Measurements from ENCODE around the gene ADNP2.

ADNP2 gene

DNA sequence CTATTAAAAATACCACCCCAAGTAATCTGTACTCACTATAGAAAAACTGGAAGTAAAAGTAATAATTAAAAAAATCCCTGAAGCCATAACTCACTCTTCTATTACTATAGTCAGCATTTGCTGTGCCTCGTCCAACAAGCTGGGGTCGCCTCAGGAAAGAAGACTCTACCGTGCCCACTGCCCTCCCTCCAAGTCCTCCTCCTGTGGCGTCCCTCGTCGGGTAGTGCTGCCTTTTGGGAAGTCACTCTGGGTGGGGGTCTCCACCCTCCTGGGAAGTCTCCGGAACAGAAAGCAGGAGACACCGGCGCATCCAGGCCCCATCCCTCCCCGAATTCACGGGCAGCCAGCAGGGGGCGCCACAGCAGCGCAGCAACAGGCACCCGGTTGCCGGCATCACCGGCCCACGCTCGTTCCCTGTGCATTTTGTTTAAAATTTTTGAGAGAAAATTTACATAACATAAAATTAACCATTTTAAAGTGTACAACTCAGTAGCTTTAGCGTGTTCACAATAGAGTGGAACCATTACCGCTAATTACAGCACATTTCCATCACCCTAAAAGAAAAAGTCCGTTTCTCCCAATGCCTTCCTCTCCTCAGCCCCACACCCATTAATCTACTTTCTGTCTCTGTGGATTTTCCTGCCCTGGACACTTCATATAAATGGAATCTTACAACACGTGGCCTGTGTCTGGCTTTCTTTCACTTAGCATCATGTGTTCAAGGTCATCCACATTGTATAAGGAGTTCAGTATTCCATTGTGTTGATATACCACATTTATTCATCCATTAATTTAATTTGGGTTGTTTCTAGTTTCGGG, 62.2 kb downstream of the ADNP2 start:
- peak; percentile 53 for DNase-seq (ENCODE audit: low read depth, low spot score)

DNA sequence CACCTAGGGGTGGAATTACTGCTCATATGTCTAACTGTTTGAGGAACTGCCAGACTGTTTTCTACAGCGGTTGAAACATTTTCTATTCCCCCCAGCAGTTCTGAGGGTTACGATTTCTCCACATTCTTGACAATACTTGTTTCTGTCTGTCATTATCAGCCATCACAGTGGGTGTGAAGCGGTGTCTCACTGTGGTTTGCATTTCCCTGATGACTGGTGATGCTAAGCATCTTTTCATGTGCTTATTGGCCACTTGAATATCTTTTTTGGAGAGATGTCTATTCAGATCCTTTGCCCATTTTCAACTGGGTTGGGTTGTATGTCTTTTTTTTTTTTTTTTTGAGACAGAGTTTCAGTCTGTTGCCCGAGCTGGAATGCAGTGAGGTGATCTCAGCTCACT, 63.0 kb downstream of the ADNP2 start:
- DNase-seq (ENCODE audit: low read depth, low spot score) = peak; percentile 46

GRCh38 chr18:80173060-80173459, 64.0 kb downstream of the ADNP2 start:
- DNase-seq (ENCODE audit: low read depth, low spot score) = no peak

- DNase-seq (ENCODE audit: low read depth, low spot score) = peak; percentile 37
Measured at GRCh38 chr18:80175451-80176204, 66.6 kb downstream of the ADNP2 start.

- no peak for DNase-seq (ENCODE audit: low read depth, low spot score)
Measured at GRCh38 chr18:80176334-80177073, 67.4 kb downstream of the ADNP2 start.

DNA sequence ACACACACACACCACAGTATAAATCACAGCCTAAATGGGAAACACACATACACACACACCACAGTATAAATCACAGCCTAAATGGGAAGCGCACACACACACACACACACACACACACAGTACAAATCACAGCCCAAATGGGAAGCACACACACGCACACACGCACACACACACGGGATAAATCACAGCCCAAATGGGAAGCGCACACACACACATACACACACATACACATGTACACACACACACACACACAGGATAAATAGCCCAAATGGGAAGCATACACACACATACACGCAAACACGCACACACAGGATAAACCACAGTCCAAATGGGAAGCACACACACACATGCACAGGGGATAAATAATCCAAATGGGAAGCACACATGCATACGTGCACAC, 68.1 kb downstream of the ADNP2 start:
- DNase-seq (ENCODE audit: low read depth, low spot score) = no peak

DNA sequence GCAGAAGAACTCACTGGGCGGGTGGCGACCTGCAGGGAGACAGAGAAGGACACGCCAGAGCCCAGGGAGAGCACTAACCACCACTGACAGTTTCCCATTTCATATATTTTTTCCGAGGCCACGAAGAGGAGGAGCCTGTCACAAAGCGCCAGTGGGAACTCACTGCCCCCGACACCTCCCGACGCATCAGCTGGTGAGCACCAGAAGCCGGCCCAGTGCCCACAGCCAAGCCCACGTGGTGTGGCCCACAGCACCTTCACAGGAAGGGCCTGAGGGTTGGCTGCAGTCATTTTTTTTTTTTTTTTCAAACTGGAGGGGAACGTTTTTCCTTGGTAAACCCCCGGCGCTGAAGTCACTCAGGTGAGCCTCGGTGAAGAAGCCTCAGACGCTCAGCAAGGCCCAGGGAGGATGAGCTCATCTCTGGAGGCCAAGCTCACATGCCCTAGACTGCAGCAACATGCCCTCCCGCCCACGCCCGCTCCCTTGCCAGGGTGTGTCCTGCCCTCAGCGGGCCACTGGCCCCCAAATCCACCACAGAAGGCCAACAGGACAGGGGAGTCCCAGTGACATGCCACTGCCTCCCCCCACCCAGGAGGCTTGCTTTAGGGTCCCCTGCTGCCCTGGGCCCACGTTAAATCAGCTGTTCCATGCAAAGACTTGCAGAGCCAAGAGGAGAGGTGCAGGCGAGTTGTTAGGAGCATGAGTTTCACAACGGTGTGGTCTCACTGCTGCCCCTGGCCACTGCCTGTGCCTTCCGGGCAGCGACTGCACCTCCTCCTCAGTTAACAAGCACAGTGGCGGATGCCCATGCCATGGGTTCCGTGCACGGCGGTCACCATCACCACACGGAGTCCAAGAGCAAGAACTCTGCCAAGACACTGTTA, 70.1 kb downstream of the ADNP2 start:
- no peak for DNase-seq (ENCODE audit: low read depth, low spot score)

DNA sequence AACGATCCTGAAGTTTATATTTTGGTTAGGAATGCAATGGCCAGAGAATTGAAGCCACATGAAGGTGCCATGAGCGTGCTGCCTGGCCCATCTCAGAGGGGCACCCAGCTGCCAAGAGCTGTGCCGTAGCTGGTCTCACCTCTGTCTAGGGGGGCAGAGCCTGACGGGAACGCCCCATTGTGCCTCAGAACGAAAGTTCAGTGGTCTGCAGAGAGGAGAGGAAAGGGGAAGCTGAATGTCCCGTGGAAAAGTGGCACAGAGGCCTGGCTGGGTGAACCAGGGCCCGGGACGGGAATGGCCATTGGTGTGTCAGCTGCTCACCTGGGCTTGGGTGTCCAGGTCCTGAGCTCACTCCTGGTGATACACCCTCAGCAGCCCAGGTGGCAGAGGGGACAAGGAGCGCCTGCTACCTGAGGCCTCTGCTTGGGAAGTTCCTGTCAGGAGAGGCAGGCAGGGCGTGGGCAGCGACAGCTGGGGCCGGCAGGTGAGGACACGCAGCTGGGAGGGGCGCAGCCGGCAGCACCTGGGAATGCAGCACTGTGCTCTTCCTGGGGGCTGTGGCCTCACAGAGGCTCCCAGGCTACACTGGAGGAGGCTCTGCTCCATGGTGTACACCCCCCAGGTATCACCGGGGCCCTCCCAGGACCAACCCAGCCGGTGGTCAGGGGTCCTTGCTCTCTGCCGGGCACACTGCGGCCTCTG, 70.9 kb downstream of the ADNP2 start:
- no peak for DNase-seq (ENCODE audit: low read depth, low spot score)

DNA sequence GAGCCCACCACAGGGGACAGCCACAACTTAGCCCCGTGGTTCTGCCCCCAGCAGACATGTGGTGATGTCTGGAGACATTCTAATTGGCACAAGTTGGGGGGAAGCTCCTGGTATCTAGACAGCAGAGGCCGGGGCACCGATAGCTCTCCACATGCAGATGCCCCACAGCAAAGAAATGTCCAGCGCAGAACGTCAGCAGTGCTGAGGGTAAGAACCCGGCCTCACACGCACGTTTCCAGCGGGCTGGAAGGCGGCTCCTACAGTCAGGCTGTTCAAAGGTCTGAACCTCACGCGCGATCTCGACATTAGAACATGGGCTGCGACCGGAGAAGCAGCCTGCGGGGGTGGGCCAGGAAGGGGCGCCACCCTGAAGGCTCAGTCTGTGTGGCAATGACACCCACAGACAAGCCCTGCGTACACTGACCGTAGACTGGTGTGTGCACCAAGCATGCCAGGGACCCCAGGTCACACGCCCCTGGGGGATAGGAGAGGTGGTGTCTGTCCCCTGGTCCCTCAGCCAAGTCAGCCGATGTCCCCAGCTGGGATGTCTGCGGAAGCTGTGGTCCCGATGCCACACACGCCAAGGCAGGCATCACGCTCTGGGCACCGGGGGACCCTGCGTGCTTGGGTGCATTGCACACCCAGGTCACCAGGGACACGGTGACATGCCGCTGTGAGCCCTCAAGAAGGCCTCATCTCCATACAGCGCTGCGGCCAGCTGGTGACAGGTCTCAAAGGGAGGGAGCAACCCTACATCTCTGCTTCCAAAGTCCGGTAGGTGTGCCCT, 71.9 kb downstream of the ADNP2 start:
- DNase-seq (ENCODE audit: low read depth, low spot score) = no peak

DNA sequence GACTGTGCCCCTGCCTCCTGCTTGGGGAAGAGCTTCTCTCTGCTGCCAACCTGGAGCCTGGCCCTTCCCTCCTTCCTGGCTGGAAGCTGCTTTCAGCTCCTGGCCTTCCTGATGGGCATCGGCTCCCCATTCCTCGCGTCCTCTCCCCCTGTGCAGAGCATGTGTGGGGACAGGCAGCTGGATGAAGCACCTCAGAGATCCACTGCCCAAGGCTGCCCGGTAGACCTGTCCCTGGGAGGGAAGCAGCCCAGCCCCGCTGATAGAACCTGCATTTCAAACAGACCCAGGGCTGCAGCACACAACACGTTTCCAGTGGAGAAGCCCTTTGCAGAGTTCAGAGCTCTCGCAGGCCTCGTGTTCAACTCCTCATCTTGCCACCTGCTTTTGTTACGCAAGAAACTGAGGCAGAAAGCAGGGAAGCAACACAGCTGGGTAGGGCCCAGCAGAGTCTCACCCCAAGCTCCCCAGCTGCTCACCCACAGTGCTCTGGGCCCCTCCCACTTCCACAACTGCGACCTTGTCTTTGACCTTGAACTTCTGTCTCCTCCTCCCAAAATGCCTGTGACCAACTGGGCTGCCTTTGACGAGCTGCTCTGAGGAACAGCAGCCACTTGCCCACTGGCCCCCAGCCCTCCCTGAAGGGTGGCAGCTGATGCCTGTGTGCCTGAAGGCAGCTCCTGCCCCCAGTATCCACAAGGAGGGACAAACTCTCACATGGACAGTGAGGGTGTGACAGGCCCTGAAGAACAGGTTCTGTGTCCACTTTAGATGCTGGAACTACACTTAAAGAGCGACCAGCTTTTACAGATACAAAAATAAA, 72.8 kb downstream of the ADNP2 start:
- no peak for DNase-seq (ENCODE audit: low read depth, low spot score)

DNA sequence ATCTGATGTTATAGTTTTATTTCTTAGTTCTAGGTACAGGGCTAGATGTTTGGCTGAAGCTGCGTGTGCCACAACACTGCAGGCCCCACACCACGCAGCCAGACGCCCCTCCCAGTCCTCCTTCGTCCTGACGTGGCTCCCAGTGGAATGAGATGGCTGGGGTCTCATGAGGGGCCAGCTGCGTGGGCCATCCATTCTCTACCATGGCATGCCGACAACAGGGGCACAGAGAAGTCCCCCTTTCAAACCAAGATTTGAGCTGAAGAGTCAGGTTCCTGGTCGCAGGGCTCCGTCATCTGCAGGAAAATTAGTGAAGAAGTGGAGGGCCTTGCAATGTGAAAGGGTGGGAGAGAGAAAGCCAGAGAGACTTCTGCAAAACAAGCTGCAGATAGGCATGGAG, 73.8 kb downstream of the ADNP2 start:
- no peak for DNase-seq (ENCODE audit: low read depth, low spot score)

GRCh38 chr18:80183273-80184050, 74.4 kb downstream of the ADNP2 start:
- no peak for DNase-seq (ENCODE audit: low read depth, low spot score)

- no peak for DNase-seq (ENCODE audit: low read depth, low spot score)
Measured at GRCh38 chr18:80184243-80184772, 75.2 kb downstream of the ADNP2 start.

GRCh38 chr18:80185545-80185944, 76.5 kb downstream of the ADNP2 start:
- no peak for DNase-seq (ENCODE audit: low read depth, low spot score)

DNA sequence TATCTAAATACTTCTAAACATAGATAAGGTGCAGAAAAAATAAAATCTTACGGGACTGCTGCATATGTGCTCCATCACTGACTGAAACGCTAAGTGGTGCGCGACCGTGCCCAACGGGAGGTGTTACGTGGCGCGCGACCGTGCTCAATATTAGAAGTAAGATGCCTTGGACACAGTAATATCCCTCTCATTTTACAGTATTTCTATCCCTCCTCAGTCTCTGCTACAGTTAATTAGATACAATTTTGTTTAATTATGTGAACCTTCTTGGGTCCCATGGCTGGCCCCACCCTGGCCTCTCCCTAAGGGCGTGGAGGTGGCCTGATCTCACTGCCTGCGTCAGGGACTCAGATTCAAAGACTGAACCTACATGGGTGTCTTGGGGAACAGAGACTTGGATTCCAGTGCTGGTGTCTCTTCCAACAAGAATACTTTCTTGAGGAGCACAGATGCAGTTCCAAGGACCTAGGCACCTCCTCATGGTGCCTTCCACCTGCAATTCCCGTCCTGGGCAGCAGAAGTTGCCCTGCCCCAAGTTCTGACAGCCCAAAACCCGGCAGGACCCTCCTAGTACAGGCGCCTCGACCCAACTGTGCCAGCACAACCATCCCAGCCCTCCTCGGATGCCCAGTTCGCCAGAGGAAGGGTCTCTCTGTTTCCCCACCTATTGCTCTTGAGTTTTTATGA, 79.0 kb downstream of the ADNP2 start:
- no peak for DNase-seq (ENCODE audit: low read depth, low spot score)

- no peak for DNase-seq (ENCODE audit: low read depth, low spot score)
Measured at GRCh38 chr18:80188643-80189530, 79.8 kb downstream of the ADNP2 start.

- no peak for DNase-seq (ENCODE audit: low read depth, low spot score)
Measured at GRCh38 chr18:80189531-80189865, 80.4 kb downstream of the ADNP2 start.
